Upper lobe of right lung (tissue), 1 donor: ENCODE data around the gene DNAJC15. TPM values are rescaled to one million over a fixed set of nuclear protein-coding genes. Genes with fewer than 3 reads are reported as not detected.

Source experiments
- ATAC-seq: fragments of 200-7000 bp; cut with Tn5 transposase; one replicate; pipeline ENCODE4 v1.9.1; 2020; ENCODE audit warnings: mild to moderate bottlenecking, moderate library complexity
- DNase-seq: peaks from one replicate; pipeline ENCODE4 v3.0.0-alpha.2; 2020
- H3K27ac ChIP-seq: fragments of 200-600 bp; one replicate; pipeline ENCODE4 v1.8.0; 2022
- H3K27me3 ChIP-seq: fragments of 200-600 bp; one replicate; pipeline ENCODE4 v1.8.0; 2022; ENCODE audit warnings: mild to moderate bottlenecking
- H3K36me3 ChIP-seq: fragments of 200-600 bp; one replicate; pipeline ENCODE4 v1.8.0; 2022
- H3K4me1 ChIP-seq: fragments of 200-600 bp; one replicate; pipeline ENCODE4 v1.8.0; 2022
- H3K4me3 ChIP-seq: fragments of 200-600 bp; one replicate; pipeline ENCODE4 v1.8.0; 2022; ENCODE audit warnings: mild to moderate bottlenecking
- H3K9me3 ChIP-seq: fragments of 200-600 bp; one replicate; pipeline ENCODE4 v1.8.0; 2022
- CTCF ChIP-seq: fragments of 200-600 bp; IDR thresholded peaks from one replicate; pipeline ENCODE4 v1.8.0; 2022; ENCODE audit warnings: antibody characterized with exemption
- intact Hi-C: fragments of 100-400 bp; cut with DNase I; formaldehyde crosslinking; loops from one replicate; pipeline ENCODE4 v1.11.0; 2022
- total RNA-seq: library from RNA; stranded (reverse); fragmentation: NEBNext Ultra II Directional; extraction: Animal tissue kit (Norgen Biotek cat#: 25700); gene quantifications from one replicate; pipeline ENCODE4 v1.2.1, GENCODE V29; 2021
- donor health status: DM: no; HTN: yes; CAD: no; lungs with severe emphysema.

The DNAJC15 gene
- total RNA-seq, 1 donor from 2014 or later: 15.1 TPM

GRCh38 chr13:43146400-43146799 lies 123.0 kb downstream of the DNAJC15 start:
- Histone ChIP-seq H3K27ac (no peak overlapping the region), H3K27me3 (peaks cover 19% of the 10 kb centered on the region), H3K36me3 (no peaks in the 10 kb centered on the region), H3K4me1 (no peaks in the 10 kb centered on the region), H3K4me3 (no peak overlapping the region), H3K9me3 (no peaks in the 10 kb centered on the region)
- no peak for TF ChIP-seq CTCF
- ATAC-seq (no peak), DNase-seq (no peak)
- intact Hi-C loops: no loop called here

- no peak for TF ChIP-seq CTCF
- DNase-seq (no peak), ATAC-seq (no peak)
- Histone ChIP-seq H3K27me3 (peaks cover 19% of the 10 kb centered on the region), H3K36me3 (no peaks in the 10 kb centered on the region), H3K4me1 (no peaks in the 10 kb centered on the region), H3K4me3 (no peak overlapping the region), H3K9me3 (no peaks in the 10 kb centered on the region), H3K27ac (no peak overlapping the region)
- intact Hi-C loops: no loop called here
Measured at GRCh38 chr13:43150369-43151207, 127.2 kb downstream of the DNAJC15 start.

- Histone ChIP-seq H3K4me1 (no peaks in the 10 kb centered on the region), H3K27ac (no peak overlapping the region), H3K9me3 (no peaks in the 10 kb centered on the region), H3K36me3 (no peaks in the 10 kb centered on the region), H3K27me3 (peaks cover 4% of the 10 kb centered on the region), H3K4me3 (no peak overlapping the region)
- no peak for TF ChIP-seq CTCF
- intact Hi-C loops: no loop called here
- ATAC-seq (no peak), DNase-seq (no peak)
Measured at GRCh38 chr13:43153436-43154090, 130.2 kb downstream of the DNAJC15 start.

- Histone ChIP-seq H3K27ac (no peak overlapping the region), H3K36me3 (no peaks in the 10 kb centered on the region), H3K4me1 (no peaks in the 10 kb centered on the region), H3K4me3 (no peak overlapping the region), H3K9me3 (no peaks in the 10 kb centered on the region), H3K27me3 (peaks cover 4% of the 10 kb centered on the region)
- TF ChIP-seq CTCF: no peak
- no peak for DNase-seq
- ATAC-seq: no peak
- intact Hi-C loops: no loop called here
Measured at GRCh38 chr13:43154156-43154651, 130.8 kb downstream of the DNAJC15 start.

- Histone ChIP-seq H3K4me3 (no peak overlapping the region), H3K9me3 (no peaks in the 10 kb centered on the region), H3K27me3 (peaks cover 4% of the 10 kb centered on the region), H3K4me1 (no peaks in the 10 kb centered on the region), H3K27ac (no peak overlapping the region), H3K36me3 (no peaks in the 10 kb centered on the region)
- intact Hi-C loops: no loop called here
- ATAC-seq (no peak), DNase-seq (no peak)
- no peak for TF ChIP-seq CTCF
Measured at GRCh38 chr13:43154839-43155238, 131.5 kb downstream of the DNAJC15 start.
